Cardiac muscle cell (in vitro differentiated cells and primary cell): ENCODE data around the gene LOX. TPM values are rescaled to one million over a fixed set of nuclear protein-coding genes. Genes with fewer than 3 reads are reported as not detected.

Source experiments
- DNase-seq, 2 donors: peaks; one replicate each; pipeline versions ENCODE4 v3.0.0 to v3.0.0-alpha.2; 2010 to 2017; ENCODE audit warnings: low read depth in 1 of 2, low spot score in 1 of 2
- H3K27ac ChIP-seq: fragments of 200-600 bp; sonication (generic); 2 replicates; pipeline ENCODE4 v1.5.1; 2016
- H3K27me3 ChIP-seq: fragments of 200-600 bp; sonication (generic); 2 replicates; pipeline ENCODE4 v1.6.0; 2016; ENCODE audit warnings: control low read depth
- H3K36me3 ChIP-seq: fragments of 200-600 bp; sonication (generic); 2 replicates; pipeline ENCODE4 v1.5.1; 2016; ENCODE audit warnings: control low read depth
- H3K4me1 ChIP-seq: fragments of 200-600 bp; sonication (generic); 2 replicates; pipeline ENCODE4 v1.8.1; 2017; ENCODE audit warnings: low read depth, mild to moderate bottlenecking, mixed run types
- H3K4me3 ChIP-seq: fragments of 200-600 bp; sonication (generic); 2 replicates; pipeline ENCODE4 v1.5.1; 2016; ENCODE audit warnings: mild to moderate bottlenecking
- H3K9me3 ChIP-seq: fragments of 200-600 bp; sonication (generic); 2 replicates; pipeline ENCODE4 v1.5.1; 2017; ENCODE audit warnings: low read depth, mild to moderate bottlenecking, control low read depth
- CTCF ChIP-seq: IDR thresholded peaks from 2 replicates; pipeline ENCODE4 v1.5.1; 2012; ENCODE audit warnings: low read depth, mild to moderate bottlenecking, low read length
- polyA plus RNA-seq: library from polyadenylated mRNA; unstranded; fragments of >200 nt; fragmentation: Nextera tagmentation; extraction: Ambion mirVana; gene quantifications from 2 replicates; pipeline ENCODE4 v1.2.1, GENCODE V29; 2016
- total RNA-seq: library from RNA; depleted of rRNA; stranded (reverse); fragments of >200 nt; gene quantifications from 2 replicates; pipeline ENCODE4 v1.2.3, GENCODE V29; 2016

LOX gene
- total and polyA plus RNA-seq, 2 experiments from 2014 or later: 2.0 to 4.6 TPM

GRCh38 chr5:122107016-122107415, 29.0 kb upstream of the LOX start:
- H3K27me3 ChIP-seq: no peaks in the 10 kb centered on the region
- H3K36me3 ChIP-seq: no peaks in the 10 kb centered on the region
- no peak for DNase-seq
- H3K9me3 ChIP-seq: no peaks in the 10 kb centered on the region
- H3K4me3 ChIP-seq: no peak overlapping the region
- no peaks in the 10 kb centered on the region for H3K4me1 ChIP-seq
- no peak overlapping the region for H3K27ac ChIP-seq
- no peak for TF ChIP-seq CTCF

GRCh38 chr5:122105909-122106308, 27.9 kb upstream of the LOX start:
- Histone ChIP-seq H3K4me1 (no peaks in the 10 kb centered on the region), H3K27ac (no peak overlapping the region), H3K27me3 (no peaks in the 10 kb centered on the region), H3K9me3 (no peaks in the 10 kb centered on the region), H3K36me3 (no peaks in the 10 kb centered on the region), H3K4me3 (no peak overlapping the region)
- no peak for TF ChIP-seq CTCF
- no peak for DNase-seq

GRCh38 chr5:122102825-122103224, 24.8 kb upstream of the LOX start:
- H3K4me1 ChIP-seq: no peaks in the 10 kb centered on the region
- H3K9me3 ChIP-seq: no peaks in the 10 kb centered on the region
- DNase-seq: peak in 1 of 2 donors; percentile 65
- no peak overlapping the region for H3K4me3 ChIP-seq
- no peaks in the 10 kb centered on the region for H3K36me3 ChIP-seq
- H3K27ac ChIP-seq: no peak overlapping the region
- no peak for TF ChIP-seq CTCF
- H3K27me3 ChIP-seq: no peaks in the 10 kb centered on the region

GRCh38 chr5:122101636-122102285, 23.7 kb upstream of the LOX start:
- H3K4me3 ChIP-seq: no peak overlapping the region
- no peaks in the 10 kb centered on the region for H3K9me3 ChIP-seq
- no peaks in the 10 kb centered on the region for H3K4me1 ChIP-seq
- no peak overlapping the region for H3K27ac ChIP-seq
- no peaks in the 10 kb centered on the region for H3K27me3 ChIP-seq
- peak; percentile 71 for TF ChIP-seq CTCF
- H3K36me3 ChIP-seq: no peaks in the 10 kb centered on the region
- DNase-seq: peak; percentile 55 to 79

GRCh38 chr5:122099060-122099790, 21.2 kb upstream of the LOX start:
- H3K4me1 ChIP-seq: no peaks in the 10 kb centered on the region
- no peaks in the 10 kb centered on the region for H3K27me3 ChIP-seq
- H3K9me3 ChIP-seq: no peaks in the 10 kb centered on the region
- TF ChIP-seq CTCF: no peak
- no peak overlapping the region for H3K27ac ChIP-seq
- no peaks in the 10 kb centered on the region for H3K36me3 ChIP-seq
- no peak overlapping the region for H3K4me3 ChIP-seq
- peak in 1 of 2 donors; percentile 61 for DNase-seq
